ENCODE results near the gene MRPL10. TPM values are rescaled to one million over a fixed set of nuclear protein-coding genes. Genes with fewer than 3 reads are reported as not detected.
A peak's percentile ranks its signal among the peaks of the same experiment; 100 is the strongest.

The MRPL10 gene
- total RNA-seq: 10 to 100 TPM; 16.8 to 35.2 (median 25.1) TPM
- polyA plus RNA-seq: 10 to 100 TPM; 18.3 to 23.2 TPM

DNA sequence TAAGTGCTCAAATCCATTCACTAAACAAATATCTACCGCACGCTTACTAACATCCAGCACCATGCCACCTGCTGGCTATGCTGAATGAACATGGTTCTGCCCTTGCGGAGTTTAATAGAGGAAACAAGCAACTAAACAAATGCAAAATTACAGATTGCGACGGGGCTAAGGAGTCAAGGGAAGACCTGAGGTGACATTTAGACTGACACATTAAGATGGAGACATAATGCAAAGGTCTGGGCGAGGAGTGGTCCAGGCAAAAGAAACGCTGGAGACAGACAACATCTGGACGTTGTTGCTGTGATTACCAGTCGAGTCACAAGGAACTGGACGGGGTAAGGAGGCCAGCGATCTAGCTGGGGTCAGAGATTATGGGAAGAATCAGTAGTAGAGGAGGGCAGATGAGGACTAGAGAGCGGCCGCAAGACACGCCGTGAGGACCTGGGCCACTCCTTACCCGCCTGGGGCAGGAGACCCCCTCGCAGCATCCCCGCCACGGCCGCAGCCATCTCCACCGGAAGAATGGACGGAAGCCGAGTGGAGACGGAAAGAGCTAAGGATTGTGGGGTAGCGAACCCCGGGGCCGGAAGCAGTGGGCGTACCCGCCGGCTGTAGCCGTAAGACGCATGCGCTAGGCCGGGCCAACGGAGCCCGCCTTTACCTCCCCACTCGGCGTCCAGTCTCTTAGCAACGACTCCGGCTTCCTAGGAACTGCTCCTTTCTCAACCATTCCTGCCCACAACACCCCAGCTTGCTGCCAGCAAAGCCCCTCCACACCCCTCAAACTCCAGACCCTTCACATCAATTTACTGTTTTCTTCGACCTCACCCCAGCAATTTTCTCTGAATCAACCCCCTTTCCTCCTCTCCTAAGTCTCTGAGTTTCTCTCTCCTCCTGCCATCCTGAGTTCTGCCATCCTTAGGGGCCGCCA is at the start of gene MRPL10, which contains the start of gene LRRC46:
Gene MRPL10 (minus strand): TSS at position 539 of the 931 bp plus-strand sequence. CDS start 30 bp downstream, at position 509.
Gene LRRC46 (plus strand): TSS at position 668 of the 931 bp plus-strand sequence. CDS start 320 bp downstream, outside the sequence.
- H3K27me3 ChIP-seq: no peaks in the 10 kb centered on the region
- WGBS, 2 donors: 0% methylated on average over 37 to 42 of the region's 42 CpGs
- intact Hi-C loops (cut with DNase I): no loop called here
- peak within 1 kb of the TSS; percentile 29 to 70 (median 53) for H3K27ac ChIP-seq
- peaks cover 0 to 14% (median 11%) of the 10 kb centered on the region in 3 donors for H3K36me3 ChIP-seq
- H3K4me1 ChIP-seq: peaks cover 0 to 11% (median 10%) of the 10 kb centered on the region in 3 donors
- FAIRE-seq (no peak), DNase-seq (peak; percentile 91 to 97 (median 94)), ATAC-seq (peak; percentile 97 to 99 (median 98))
- peak within 1 kb of the TSS; percentile 60 to 97 (median 76) for H3K4me3 ChIP-seq
- H3K9me3 ChIP-seq: no peaks in the 10 kb centered on the region
- TF ChIP-seq CTCF (IDR thresholded peaks at IDR 0.05): no peak

DNA sequence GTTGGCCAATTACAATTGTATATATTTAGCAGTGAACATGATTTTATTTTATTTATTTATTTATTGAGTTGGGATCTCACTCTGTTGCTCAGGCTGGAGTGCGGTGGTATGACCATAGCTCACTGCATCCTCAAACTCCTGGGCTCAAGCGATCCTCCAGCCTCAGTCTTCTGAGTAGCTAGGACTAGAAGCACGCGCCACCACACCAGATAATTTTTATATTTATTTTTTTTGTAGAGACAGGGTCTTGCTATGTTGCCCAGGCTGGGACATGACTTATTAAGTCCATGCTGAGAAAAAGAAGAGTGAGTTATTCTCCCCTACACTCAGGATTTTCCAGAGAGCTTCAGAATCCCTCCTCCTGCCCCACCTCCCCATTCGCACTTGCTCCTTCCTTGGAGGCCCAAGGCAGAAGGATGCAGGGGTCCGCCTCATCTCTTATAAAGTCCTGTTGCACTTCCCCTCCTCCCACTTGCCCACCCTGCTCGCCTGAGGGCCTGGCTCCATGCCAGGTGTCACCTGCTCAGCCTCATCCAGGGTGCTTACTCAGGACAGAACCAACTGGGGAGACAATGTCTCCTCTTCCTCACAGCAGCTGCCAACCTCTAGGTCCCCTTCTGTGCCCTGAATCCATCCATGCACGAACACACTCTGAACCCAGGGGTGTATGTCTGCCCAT is 48.6 kb upstream of the MRPL10 start:
- no peaks in the 10 kb centered on the region for H3K9me3 ChIP-seq
- whole genome bisulfite sequencing, 2 donors: 78 to 79% methylated on average over 8 of the region's 8 CpGs
- ATAC-seq (no peak), FAIRE-seq (no peak), DNase-seq (no peak)
- no peaks in the 10 kb centered on the region for H3K4me1 ChIP-seq
- no peak for TF ChIP-seq CTCF (IDR thresholded peaks at IDR 0.05)
- no peak overlapping the region for H3K27ac ChIP-seq
- intact Hi-C loops (cut with DNase I): no loop called here
- H3K36me3 ChIP-seq: no peaks in the 10 kb centered on the region
- no peak overlapping the region for H3K4me3 ChIP-seq
- no peaks in the 10 kb centered on the region for H3K27me3 ChIP-seq

- WGBS, 2 donors: 72 to 75% methylated on average over 2 of the region's 2 CpGs
- no peaks in the 10 kb centered on the region for H3K9me3 ChIP-seq
- H3K36me3 ChIP-seq: no peaks in the 10 kb centered on the region
- H3K27me3 ChIP-seq: no peaks in the 10 kb centered on the region
- TF ChIP-seq CTCF (IDR thresholded peaks at IDR 0.05): no peak
- H3K4me1 ChIP-seq: no peaks in the 10 kb centered on the region
- no peak for DNase-seq
- H3K4me3 ChIP-seq: no peak overlapping the region
- no peak overlapping the region for H3K27ac ChIP-seq
- ATAC-seq: no peak
- intact Hi-C loops (cut with DNase I): no loop called here
- no peak for FAIRE-seq
Measured at GRCh38 chr17:47879028-47879585, 47.8 kb upstream of the MRPL10 start.

DNA sequence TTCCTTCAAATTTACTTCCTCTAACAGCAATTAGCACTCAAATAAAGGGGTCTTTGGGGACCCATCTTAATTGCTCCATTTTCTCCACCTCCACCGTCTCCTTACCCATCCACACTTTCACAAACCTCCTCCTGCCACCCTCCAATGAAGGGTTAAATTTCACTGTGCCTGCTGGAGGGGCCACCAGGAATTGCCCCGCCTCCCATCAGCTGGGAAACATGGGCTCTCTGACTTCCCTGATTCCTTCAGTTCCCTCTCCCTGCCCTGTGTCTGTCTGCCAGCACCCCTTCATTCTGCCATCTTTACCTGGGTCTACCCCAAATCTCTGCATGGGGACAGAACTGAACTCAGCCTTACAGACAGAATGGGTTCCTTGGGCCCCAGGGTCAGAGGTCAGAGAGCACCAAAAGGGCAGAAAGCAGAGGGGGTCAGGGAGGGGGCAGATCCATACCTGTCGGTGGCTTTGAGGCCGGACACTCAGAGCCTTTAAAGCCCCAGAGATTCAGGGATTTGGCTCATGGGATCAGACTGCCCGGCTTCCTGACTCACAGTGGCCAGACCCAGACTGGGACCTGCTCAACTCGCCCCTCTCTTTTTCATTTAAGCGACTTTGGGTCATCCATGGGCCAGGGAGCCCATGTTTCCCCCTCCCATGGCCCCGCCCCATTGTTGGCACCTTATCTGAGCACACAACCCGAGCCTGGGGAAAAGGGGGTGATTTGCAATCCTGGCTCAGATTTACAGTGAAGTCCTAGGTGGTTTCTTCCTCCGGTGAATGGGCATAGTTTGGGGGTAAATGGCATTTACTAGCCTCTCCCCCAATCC is 47.1 kb upstream of the MRPL10 start:
- Histone ChIP-seq H3K27ac (no peak overlapping the region), H3K27me3 (no peaks in the 10 kb centered on the region), H3K4me1 (no peaks in the 10 kb centered on the region), H3K9me3 (no peaks in the 10 kb centered on the region), H3K4me3 (no peak overlapping the region), H3K36me3 (no peaks in the 10 kb centered on the region)
- WGBS, 2 donors: 45 to 46% methylated on average over 10 of the region's 10 CpGs
- DNase-seq (no peak), FAIRE-seq (no peak), ATAC-seq (no peak)
- intact Hi-C loops (cut with DNase I): no loop called here
- TF ChIP-seq CTCF (IDR thresholded peaks at IDR 0.05): no peak

Measured in pancreas (tissue), 10 donors.